GM12878 (cell line): ENCODE results near the gene UBR2. TPM values are rescaled to one million over a fixed set of nuclear protein-coding genes. Genes with fewer than 3 reads are reported as not detected.

Source experiments
- ATAC-seq: fragments of 200-7000 bp; cut with Tn5 transposase; 3 replicates; pipeline ENCODE4 v1.9.1; 2020; ENCODE audit warnings: mild to moderate bottlenecking, moderate library complexity
- BruUV-seq: library from RNA; stranded (reverse); fragments of 400-500 nt; replicated peaks from 2 replicates; lab custom pipeline; 2021; lab: Mats Ljungman, UMichigan
- CTCF ChIA-PET: fragments of 300-600 bp; sonication (Branson Sonifier 250); formaldehyde crosslinking; extraction: SDS; loops from one replicate; lab custom pipeline; 2021; ENCODE audit warnings: inconsistent platforms; lab: Yijun Ruan, JAX
- POLR2A ChIA-PET: fragments of 350-600 bp; formaldehyde crosslinking; extraction: SDS; loops from one replicate; lab custom pipeline; 2021; ENCODE audit warnings: inconsistent platforms; lab: Charles Lee
- RAD21 ChIA-PET: fragments of 300-600 bp; sonication (Branson Sonifier 250); formaldehyde crosslinking; loops from one replicate; lab custom pipeline; 2023; ENCODE audit warnings: antibody characterized with exemption; ENCODE audit not compliant: unreplicated experiment; lab: Charles Lee
- SMC1A ChIA-PET: fragments of 300-600 bp; sonication (Branson Sonifier 250); formaldehyde crosslinking; loops from one replicate; lab custom pipeline; 2023; ENCODE audit not compliant: unreplicated experiment, uncharacterized antibody; lab: Charles Lee
- DNase-seq: peaks from one replicate; pipeline ENCODE4 v3.0.0-alpha.2; 2011; ENCODE audit warnings: low read depth, low spot score
- FAIRE-seq: peaks from 3 replicates; lab custom pipeline; 2011; peaks lifted over from hg19 to GRCh38; lab: Jason Lieb, UNC
- H2AFZ ChIP-seq: 2 replicates; pipeline ENCODE4 v1.6.0; 2011; ENCODE audit warnings: low read depth, low read length, control low read depth; ENCODE audit not compliant: control insufficient read depth
- H3K27ac ChIP-seq: 2 replicates; pipeline ENCODE4 v1.5.1; 2011; ENCODE audit warnings: control low read depth; ENCODE audit not compliant: control insufficient read depth, insufficient read depth
- H3K27me3 ChIP-seq, 2 experiments: replicated peaks in 1 of 2; 2 replicates each; pipeline versions ENCODE4 v1.6.0 to v1.6.1; 2011; ENCODE audit warnings: low read length in 1 of 2; ENCODE audit not compliant: control insufficient read depth in 2 of 2, insufficient read depth in 2 of 2
- H3K36me3 ChIP-seq, 2 experiments: 2 replicates each; pipeline ENCODE4 v1.5.1; 2011; ENCODE audit warnings: low read length in 1 of 2; ENCODE audit not compliant: control insufficient read depth in 2 of 2, insufficient read depth in 2 of 2
- H3K4me1 ChIP-seq: 2 replicates; pipeline ENCODE4 v1.6.1; 2011; ENCODE audit warnings: mild to moderate bottlenecking, low read length, moderate library complexity, mixed read lengths; ENCODE audit not compliant: control insufficient read depth, insufficient read depth
- H3K4me2 ChIP-seq: 2 replicates; pipeline ENCODE4 v1.6.0; 2011; ENCODE audit warnings: control low read depth; ENCODE audit not compliant: control insufficient read depth, insufficient read depth
- H3K4me3 ChIP-seq: fragments of 200-600 bp; sonication (generic); 2 replicates; pipeline ENCODE4 v1.5.1; 2016
- H3K79me2 ChIP-seq: 2 replicates; pipeline ENCODE4 v1.6.0; 2011; ENCODE audit warnings: low read length; ENCODE audit not compliant: control insufficient read depth, insufficient read depth
- H3K9ac ChIP-seq: 2 replicates; pipeline ENCODE4 v1.8.0; 2011; ENCODE audit warnings: low read length, control low read depth, mixed read lengths; ENCODE audit not compliant: control insufficient read depth, insufficient read depth
- H3K9me3 ChIP-seq: replicated peaks from 3 replicates; pipeline ENCODE4 v1.5.1; 2011; ENCODE audit warnings: mild to moderate bottlenecking, low read length; ENCODE audit not compliant: control insufficient read depth, insufficient read depth
- H4K20me1 ChIP-seq: 2 replicates; pipeline ENCODE4 v1.6.0; 2011; ENCODE audit not compliant: control insufficient read depth, insufficient read depth
- ASH2L ChIP-seq: fragments of 300-600, 200-600 bp; sonication (generic); IDR thresholded peaks from 2 replicates; pipeline ENCODE4 v1.6.1; 2017; ENCODE audit warnings: low read depth, mild to moderate bottlenecking, borderline replicate concordance
- CBX3 ChIP-seq: fragments of 200-600 bp; sonication (generic); IDR thresholded peaks from 2 replicates; pipeline ENCODE4 v1.6.1; 2016; ENCODE audit warnings: low read depth, borderline replicate concordance
- EED ChIP-seq: sonication (generic); IDR thresholded peaks from 2 replicates; pipeline ENCODE4 v1.6.1; 2016; ENCODE audit warnings: antibody characterized with exemption, low read depth
- HDAC2 ChIP-seq: fragments of 200-600 bp; sonication (generic); IDR thresholded peaks from 2 replicates; pipeline ENCODE4 v1.6.1; 2017
- MLLT1 ChIP-seq: fragments of 450-650 bp; IDR thresholded peaks from 2 replicates; pipeline ENCODE4 v1.6.1; 2016; ENCODE audit warnings: mild to moderate bottlenecking
- NFIC ChIP-seq: IDR thresholded peaks from 2 replicates; pipeline ENCODE4 v1.6.1; 2012; ENCODE audit warnings: low read depth, mild to moderate bottlenecking, inconsistent platforms, low read length, moderate library complexity
- NR2C1 ChIP-seq: fragments of 450-650 bp; IDR thresholded peaks from 2 replicates; pipeline ENCODE4 v1.6.1; 2017; ENCODE audit warnings: antibody characterized with exemption, mild to moderate bottlenecking, moderate library complexity
- PKNOX1 ChIP-seq: fragments of 450-650 bp; IDR thresholded peaks from 2 replicates; pipeline ENCODE4 v1.6.1; 2016; ENCODE audit warnings: mild to moderate bottlenecking
- RCOR1 ChIP-seq: conservative IDR thresholded peaks from 2 replicates; pipeline ENCODE4 v1.6.1; 2012; ENCODE audit warnings: low read depth, low read length, improper control_type of control experiment
- RELA ChIP-seq: fragments of 450-650 bp; IDR thresholded peaks from 2 replicates; pipeline ENCODE4 v1.8.0; 2014; ENCODE audit warnings: borderline replicate concordance; ENCODE audit not compliant: partially characterized antibody
- RUNX3 ChIP-seq: IDR thresholded peaks from 2 replicates; pipeline ENCODE4 v1.6.1; 2012; ENCODE audit warnings: low read length, inconsistent platforms
- WRNIP1 ChIP-seq: IDR thresholded peaks from 2 replicates; pipeline ENCODE4 v1.6.1; 2011; ENCODE audit warnings: low read depth, low read length, improper control_type of control experiment, borderline replicate concordance
- YY1 ChIP-seq: IDR thresholded peaks from 2 replicates; pipeline ENCODE4 v1.6.1; 2011; ENCODE audit warnings: low read depth, mild to moderate bottlenecking, low read length
- ZBED1 ChIP-seq: IDR thresholded peaks from 2 replicates; pipeline ENCODE4 v1.6.1; 2016; ENCODE audit warnings: borderline replicate concordance
- ZNF207 ChIP-seq: fragments of 450-650 bp; IDR thresholded peaks from 2 replicates; pipeline ENCODE4 v1.6.1; 2014; ENCODE audit warnings: antibody characterized with exemption, mild to moderate bottlenecking, borderline replicate concordance
- WGBS: methylation state at CpG from one replicate; pipeline ENCODE4 v1.1.6; 2016; ENCODE audit warnings: low lambda C conversion rate; ENCODE audit not compliant: insufficient replicate concordance, insufficient coverage; ENCODE audit errors: missing lambda C conversion rate; 5-methylcytosine and 5-hydroxymethylcytosine counted together
- in situ Hi-C: fragments of 300-500 bp; cut with MboI; formaldehyde crosslinking; loops from 9 replicates; pipeline ENCODE4 v1.14.3; 2018; ENCODE audit warnings: mixed read lengths
- intact Hi-C: fragments of 100-400 bp; cut with micrococcal nuclease; formaldehyde crosslinking; loops from one replicate; pipeline ENCODE4 v1.14.2; 2022; ENCODE audit not compliant: unreplicated experiment
- polyA plus RNA-seq, 11 experiments: library from polyadenylated mRNA; depleted of rRNA in 4 of 11; unstranded in 6 of 11; stranded (reverse) in 5 of 11; fragments of >200 nt; fragmentation: Nextera tagmentation in 4 of 11; fragmentation: Illumina TruSeq in 1 of 11; extraction: Ambion mirVana in 4 of 11; extraction: Trizol in 1 of 11; gene quantifications; 1 replicate in 1 of 11; 2 replicates in 10 of 11; pipeline versions ENCODE4 v1.2.1 to v1.2.3, GENCODE V29; 2011 to 2016; ENCODE audit warnings: inconsistent platforms in 2 of 11, missing spikeins in 2 of 11, low read depth in 1 of 11
- total RNA-seq, 4 experiments: library from RNA; depleted of rRNA in 3 of 4; stranded (reverse); fragments of >200 nt in 3 of 4; fragmentation: Illumina TruSeq in 1 of 4; extraction: Trizol in 1 of 4; gene quantifications; 2 replicates each; pipeline versions ENCODE4 v1.2.1 to v1.2.3, GENCODE V29; 2013 to 2021

Gene UBR2
- total and polyA plus RNA-seq, 10 of the 15 experiments (the other 5 are each of a cell fraction or from before 2014, with no cell fraction given) = 2.3 to 18.4 (median 9.6) TPM

- ChIA-PET CTCF (interaction anchor here (0.9 to 5.9 kb wide), 5 partner anchors 8 to 331 kb away, joined by 3 to 78 read pairs (median 39); no protein-coding TSS in a partner anchor), POLR2A (interaction anchor here (0.5 to 1.0 kb wide), 2 partner anchors 73 to 245 kb away, joined by 3 to 6 read pairs; no protein-coding TSS in a partner anchor), RAD21 (interaction anchor here (0.7 to 4.6 kb wide), 2 partner anchors 155 to 284 kb away, joined by 4 to 77 read pairs; no protein-coding TSS in a partner anchor), SMC1A (interaction anchor here (1.0 to 6.1 kb wide), 4 partner anchors 13 to 281 kb away, joined by 3 to 60 read pairs (median 20); no protein-coding TSS in a partner anchor)
- Histone ChIP-seq H3K27ac (no peak overlapping the region), H3K79me2 (no peaks in the 10 kb centered on the region), H3K36me3 (no peaks in the 10 kb centered on the region), H3K9ac (no peak overlapping the region), H4K20me1 (no peaks in the 10 kb centered on the region), H3K4me2 (no peak overlapping the region), H3K4me3 (no peak overlapping the region), H3K27me3 (no peaks in the 10 kb centered on the region), H3K9me3 (no peaks in the 10 kb centered on the region), H3K4me1 (peaks cover 10% of the 10 kb centered on the region), H2AFZ (no peak overlapping the region)
- 96% methylated on average over 7 of the region's 7 CpGs for WGBS
- ATAC-seq = no peak
- intact Hi-C loops (loop anchor here (5.0 kb wide), 3 partner anchors 38 to 328 kb away; partner anchors contain the start of gene MRPS10), in situ Hi-C loops (loop anchor here (5.0 kb wide), 2 partner anchors 238 to 283 kb away; no protein-coding TSS in a partner anchor)
- no TSS peak for BruUV-seq
- no peak for DNase-seq
- TF ChIP-seq NR2C1 = no peak
- no peak for TF ChIP-seq YY1
- no peak for TF ChIP-seq ZBED1
- TF ChIP-seq HDAC2 = no peak
- TF ChIP-seq EED = no peak
- TF ChIP-seq CBX3 = no peak
- no peak for TF ChIP-seq PKNOX1
- no peak for TF ChIP-seq RCOR1
- no peak for TF ChIP-seq RELA
- no peak for TF ChIP-seq ASH2L
- no peak for TF ChIP-seq WRNIP1
- TF ChIP-seq ZNF207 = no peak
- TF ChIP-seq NFIC = no peak
- no peak for TF ChIP-seq RUNX3
- no peak for TF ChIP-seq MLLT1
- no peak for FAIRE-seq
These were observed 18.5 kb upstream of the UBR2 start for GRCh38 chr6:42545226-42545773.
